ENCODE results near the gene GATA6. TPM values are rescaled to one million over a fixed set of nuclear protein-coding genes. Genes with fewer than 3 reads are reported as not detected.
A peak's percentile ranks its signal among the peaks of the same experiment; 100 is the strongest.

GATA6 gene
- total RNA-seq, 1 experiment from 2014 or later: 34.0 TPM

GRCh38 chr18:22238036-22238435 is 68.6 kb downstream of the GATA6 start:
- Histone ChIP-seq H3K36me3 (no peaks in the 10 kb centered on the region), H3K9me3 (no peaks in the 10 kb centered on the region), H3K27me3 (no peaks in the 10 kb centered on the region), H3K4me3 (no peak overlapping the region)
- DNase-seq: no peak

- Histone ChIP-seq H3K36me3 (no peaks in the 10 kb centered on the region), H3K27me3 (no peaks in the 10 kb centered on the region), H3K4me3 (no peak overlapping the region), H3K9me3 (no peaks in the 10 kb centered on the region)
- no peak for DNase-seq
These were observed 69.3 kb downstream of the GATA6 start for GRCh38 chr18:22238681-22239080.

- DNase-seq: no peak
- Histone ChIP-seq H3K4me3 (no peak overlapping the region), H3K36me3 (no peaks in the 10 kb centered on the region), H3K27me3 (no peaks in the 10 kb centered on the region), H3K9me3 (no peaks in the 10 kb centered on the region)
These were observed 72.6 kb downstream of the GATA6 start for GRCh38 chr18:22241921-22242361.

GRCh38 chr18:22243513-22243912 is 74.1 kb downstream of the GATA6 start:
- no peaks in the 10 kb centered on the region for H3K36me3 ChIP-seq
- no peaks in the 10 kb centered on the region for H3K9me3 ChIP-seq
- DNase-seq: no peak
- H3K27me3 ChIP-seq: no peaks in the 10 kb centered on the region
- no peak overlapping the region for H3K4me3 ChIP-seq

- Histone ChIP-seq H3K27me3 (no peaks in the 10 kb centered on the region), H3K9me3 (no peaks in the 10 kb centered on the region), H3K4me3 (no peak overlapping the region), H3K36me3 (no peaks in the 10 kb centered on the region)
- DNase-seq: no peak
These were observed 80.6 kb downstream of the GATA6 start for GRCh38 chr18:22250026-22250425.

GRCh38 chr18:22250591-22250996 is 81.2 kb downstream of the GATA6 start:
- Histone ChIP-seq H3K36me3 (no peaks in the 10 kb centered on the region), H3K9me3 (no peaks in the 10 kb centered on the region), H3K4me3 (no peak overlapping the region), H3K27me3 (no peaks in the 10 kb centered on the region)
- peak; percentile 77 for DNase-seq

Other genes starting within 250 kb of the GATA6 start
- not detected in 2 replicates for gene CTAGE1, start 248.3 kb downstream of the GATA6 start, total RNA-seq (2014; rRNA removed; shearing (Covaris generic); ENCODE audit: low replicate concordance)